Liver (tissue), 9 donors: ENCODE measurements around the gene MARCHF3. TPM values are rescaled to one million over a fixed set of nuclear protein-coding genes. Genes with fewer than 3 reads are reported as not detected.

Experiments used
- DNase-seq: peaks from one replicate; pipeline ENCODE4 v3.0.0-alpha.2; 2017; ENCODE audit warnings: low spot score
- H3K27ac ChIP-seq, 2 donors: one replicate each; pipeline ENCODE4 v1.7.0; 2013; ENCODE audit warnings: inconsistent platforms in 2 of 2, low read length in 2 of 2, control low read depth in 1 of 2, low read depth in 1 of 2, mild to moderate bottlenecking in 1 of 2
- H3K27me3 ChIP-seq, 4 donors: one replicate each; pipeline versions ENCODE4 v1.6.1 to v1.7.0; 2013; ENCODE audit warnings: low read length in 3 of 4, inconsistent platforms in 1 of 4, mild to moderate bottlenecking in 1 of 4, moderate library complexity in 1 of 4; ENCODE audit not compliant: control insufficient read depth in 4 of 4, insufficient read depth in 4 of 4
- H3K36me3 ChIP-seq, 4 donors: one replicate each; pipeline versions ENCODE4 v1.6.1 to v1.7.0; 2013; ENCODE audit warnings: low read length in 3 of 4, mild to moderate bottlenecking in 3 of 4, low read depth in 1 of 4, moderate library complexity in 1 of 4; ENCODE audit not compliant: control insufficient read depth in 4 of 4, insufficient read depth in 3 of 4
- H3K4me1 ChIP-seq, 4 donors: one replicate each; pipeline versions ENCODE4 v1.6.1 to v1.7.0; 2013; ENCODE audit warnings: low read length in 3 of 4, mild to moderate bottlenecking in 3 of 4, moderate library complexity in 1 of 4; ENCODE audit not compliant: control insufficient read depth in 4 of 4, insufficient read depth in 4 of 4
- H3K4me3 ChIP-seq, 3 donors: one replicate each; pipeline versions ENCODE4 v1.6.1 to v1.7.0; 2013; ENCODE audit warnings: low read length in 3 of 3, control low read depth in 1 of 3, low read depth in 1 of 3, mild to moderate bottlenecking in 1 of 3
- H3K9ac ChIP-seq, 2 donors: one replicate each; pipeline ENCODE4 v1.7.0; 2013; ENCODE audit warnings: low read length in 2 of 2, mild to moderate bottlenecking in 2 of 2, moderate library complexity in 2 of 2, control low read depth in 1 of 2, low read depth in 1 of 2
- H3K9me3 ChIP-seq, 4 donors: one replicate each; pipeline versions ENCODE4 v1.6.1 to v1.7.0; 2013; ENCODE audit warnings: low read length in 3 of 4; ENCODE audit not compliant: control insufficient read depth in 4 of 4
- EGR1 ChIP-seq, 2 donors: IDR thresholded peaks; 2 replicates each; pipeline ENCODE4 v1.6.1; 2016 to 2018; ENCODE audit warnings: antibody characterized with exemption in 2 of 2, low read depth in 2 of 2
- FOXA1 ChIP-seq: IDR thresholded peaks from 2 replicates; pipeline ENCODE4 v1.6.1; 2016; ENCODE audit warnings: antibody characterized with exemption
- FOXA2 ChIP-seq: IDR thresholded peaks from 2 replicates; pipeline ENCODE4 v1.6.1; 2016; ENCODE audit warnings: antibody characterized with exemption
- GABPA ChIP-seq, 2 donors: IDR thresholded peaks in 1 of 2; conservative IDR thresholded peaks in 1 of 2; 2 replicates each; pipeline ENCODE4 v1.6.1; 2016; ENCODE audit warnings: antibody characterized with exemption in 2 of 2, mild to moderate bottlenecking in 1 of 2, moderate library complexity in 1 of 2
- HNF4A ChIP-seq, 2 donors: conservative IDR thresholded peaks; 2 replicates each; pipeline ENCODE4 v1.6.1; 2016; ENCODE audit warnings: antibody characterized with exemption in 2 of 2, mild to moderate bottlenecking in 2 of 2
- HNF4G ChIP-seq: IDR thresholded peaks from 2 replicates; pipeline ENCODE4 v1.6.1; 2016; ENCODE audit warnings: antibody characterized with exemption
- JUND ChIP-seq, 2 donors: IDR thresholded peaks; 2 replicates each; pipeline ENCODE4 v1.6.1; 2016; ENCODE audit warnings: antibody characterized with exemption in 2 of 2
- NR2F2 ChIP-seq: IDR thresholded peaks from 2 replicates; pipeline ENCODE4 v1.6.1; 2016; ENCODE audit warnings: antibody characterized with exemption
- RAD21 ChIP-seq, 2 donors: IDR thresholded peaks; 2 replicates each; pipeline ENCODE4 v1.6.1; 2016; ENCODE audit warnings: antibody characterized with exemption in 2 of 2, mild to moderate bottlenecking in 2 of 2
- RXRA ChIP-seq, 2 donors: IDR thresholded peaks; 2 replicates each; pipeline ENCODE4 v1.6.1; 2017 to 2018; ENCODE audit warnings: antibody characterized with exemption in 2 of 2, mild to moderate bottlenecking in 1 of 2
- SP1 ChIP-seq: IDR thresholded peaks from 2 replicates; pipeline ENCODE4 v1.6.1; 2018; ENCODE audit warnings: antibody characterized with exemption, mild to moderate bottlenecking
- TAF1 ChIP-seq: conservative IDR thresholded peaks from 2 replicates; pipeline ENCODE4 v1.6.1; 2016; ENCODE audit warnings: antibody characterized with exemption, mild to moderate bottlenecking
- YY1 ChIP-seq: IDR thresholded peaks from 2 replicates; pipeline ENCODE4 v1.6.1; 2016; ENCODE audit warnings: antibody characterized with exemption, mild to moderate bottlenecking
- WGBS: extraction: QIAGEN DNeasy Blood & Tissue Kit; methylation state at CpG from one replicate; pipeline ENCODE4 v1.1.7; 2013; 5-methylcytosine and 5-hydroxymethylcytosine counted together
- polyA plus RNA-seq, 2 donors: library from polyadenylated mRNA; stranded (reverse) in 1 of 2; unstranded in 1 of 2; fragments of 200-250 nt in 1 of 2; fragments of >200 nt in 1 of 2; fragmentation: Nextera tagmentation in 1 of 2; extraction: Ambion mirVana in 1 of 2; gene quantifications; one replicate each; pipeline versions ENCODE4 v1.2.1 to v1.2.3, GENCODE V29; 2013 to 2015
- total RNA-seq, 2 donors: library from RNA; depleted of rRNA; stranded (reverse); fragments of >200 nt; gene quantifications; one replicate each; pipeline ENCODE4 v1.2.3, GENCODE V29; 2014
- TF ChIP-seq, protein P1 (sequence below): IDR thresholded peaks from 2 replicates; pipeline ENCODE4 v1.6.1; 2016; ENCODE audit warnings: antibody characterized with exemption
- TF ChIP-seq, protein P2 (sequence below): IDR thresholded peaks from 2 replicates; pipeline ENCODE4 v1.6.1; 2016; ENCODE audit warnings: antibody characterized with exemption
- TF ChIP-seq, protein P3 (sequence below): IDR thresholded peaks from 2 replicates; pipeline ENCODE4 v1.6.1; 2016; ENCODE audit warnings: antibody characterized with exemption
- TF ChIP-seq, protein P4 (sequence below): fragments of 150-350 bp; IDR thresholded peaks from 2 replicates; pipeline ENCODE4 v1.5.1; 2017; ENCODE audit warnings: improper control_type of control experiment, low read depth, low read length; ENCODE audit not compliant: missing input control
- TF ChIP-seq, protein P5 (sequence below): IDR thresholded peaks from 2 replicates; pipeline ENCODE4 v1.6.1; 2016; ENCODE audit warnings: antibody characterized with exemption, mild to moderate bottlenecking
- donor health status: healthy.
- donor health status: healthy.
- donor health status: healthy.
- donor health status: healthy.
- donor health status: healthy.

The MARCHF3 gene
- total and polyA plus RNA-seq, 4 donors: 0.93 to 51.0 (median 1.4) TPM

DNA sequence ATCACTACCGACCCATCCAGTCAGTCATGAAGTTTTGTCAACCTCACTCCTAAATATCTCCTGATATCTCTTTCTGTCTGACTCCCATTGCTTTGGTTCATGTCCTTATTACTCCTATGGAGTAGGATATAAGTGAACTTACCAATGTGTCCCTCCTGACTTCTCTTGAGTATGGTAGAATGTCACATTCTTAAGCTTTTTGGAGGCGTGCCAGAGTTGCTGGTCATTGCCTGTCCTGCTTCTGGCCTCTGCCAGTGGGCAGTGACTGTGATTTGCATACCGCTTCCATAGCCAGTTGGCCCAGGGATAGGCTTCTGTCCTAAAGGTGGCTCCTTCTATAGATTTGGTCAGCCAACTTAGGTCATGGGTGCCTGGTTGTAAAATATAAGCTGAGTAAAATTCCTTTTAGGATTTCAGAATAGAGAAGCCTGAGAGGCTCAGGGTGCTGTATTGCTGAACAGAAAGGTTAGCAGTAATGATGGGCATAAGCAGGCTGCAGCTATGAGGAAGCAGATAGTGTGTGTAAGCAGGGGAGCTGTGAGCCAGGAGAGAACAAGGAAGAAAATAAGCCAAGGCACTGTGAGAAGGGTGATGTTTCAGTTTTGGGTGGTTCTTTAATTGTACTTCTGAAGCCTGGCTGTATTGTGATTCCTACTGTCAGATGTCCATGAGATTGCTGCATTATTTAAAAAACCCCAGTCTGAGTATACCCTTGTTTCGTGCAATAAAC is 16.1 kb upstream of the MARCHF3 start (continued):
- TF ChIP-seq, protein P1, sequence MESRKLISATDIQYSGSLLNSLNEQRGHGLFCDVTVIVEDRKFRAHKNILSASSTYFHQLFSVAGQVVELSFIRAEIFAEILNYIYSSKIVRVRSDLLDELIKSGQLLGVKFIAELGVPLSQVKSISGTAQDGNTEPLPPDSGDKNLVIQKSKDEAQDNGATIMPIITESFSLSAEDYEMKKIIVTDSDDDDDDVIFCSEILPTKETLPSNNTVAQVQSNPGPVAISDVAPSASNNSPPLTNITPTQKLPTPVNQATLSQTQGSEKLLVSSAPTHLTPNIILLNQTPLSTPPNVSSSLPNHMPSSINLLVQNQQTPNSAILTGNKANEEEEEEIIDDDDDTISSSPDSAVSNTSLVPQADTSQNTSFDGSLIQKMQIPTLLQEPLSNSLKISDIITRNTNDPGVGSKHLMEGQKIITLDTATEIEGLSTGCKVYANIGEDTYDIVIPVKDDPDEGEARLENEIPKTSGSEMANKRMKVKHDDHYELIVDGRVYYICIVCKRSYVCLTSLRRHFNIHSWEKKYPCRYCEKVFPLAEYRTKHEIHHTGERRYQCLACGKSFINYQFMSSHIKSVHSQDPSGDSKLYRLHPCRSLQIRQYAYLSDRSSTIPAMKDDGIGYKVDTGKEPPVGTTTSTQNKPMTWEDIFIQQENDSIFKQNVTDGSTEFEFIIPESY: no peak
- TF ChIP-seq HNF4G: no peak

DNA sequence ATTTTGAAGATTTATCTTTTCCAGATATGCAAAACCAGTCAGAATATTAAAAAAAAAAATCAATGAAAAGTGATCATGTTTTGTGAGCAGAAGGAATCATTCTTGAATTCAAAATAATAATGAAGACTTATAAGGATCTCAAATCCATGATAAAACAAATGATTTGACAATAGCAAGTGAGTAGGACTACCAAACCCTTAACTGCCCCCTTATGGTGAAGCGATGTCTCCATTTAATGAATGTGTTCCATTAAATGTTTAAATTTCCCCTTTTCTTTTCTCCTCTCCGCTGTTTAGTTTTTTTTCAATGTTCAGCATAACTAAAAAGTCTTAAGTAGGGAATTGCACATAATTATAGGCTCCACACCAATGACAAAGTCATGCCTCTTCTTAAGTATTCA is 12.2 kb upstream of the MARCHF3 start:
- H3K36me3 ChIP-seq: no peaks in the 10 kb centered on the region
- TF ChIP-seq SP1 (no peak), RXRA (IDR thresholded peaks at IDR 0.05) (no peak), HNF4G (no peak), JUND (IDR thresholded peaks at IDR 0.05) (no peak), GABPA (IDR thresholded peaks at IDR 0.05 in 1 of 2, conservative IDR thresholded peaks at IDR 0.05 in 1 of 2) (no peak), RAD21 (IDR thresholded peaks at IDR 0.05) (peak in 1 of 2 donors; percentile 16), YY1 (no peak)
- TF ChIP-seq, protein P2, sequence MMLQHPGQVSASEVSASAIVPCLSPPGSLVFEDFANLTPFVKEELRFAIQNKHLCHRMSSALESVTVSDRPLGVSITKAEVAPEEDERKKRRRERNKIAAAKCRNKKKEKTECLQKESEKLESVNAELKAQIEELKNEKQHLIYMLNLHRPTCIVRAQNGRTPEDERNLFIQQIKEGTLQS: no peak
- TF ChIP-seq, protein P3, sequence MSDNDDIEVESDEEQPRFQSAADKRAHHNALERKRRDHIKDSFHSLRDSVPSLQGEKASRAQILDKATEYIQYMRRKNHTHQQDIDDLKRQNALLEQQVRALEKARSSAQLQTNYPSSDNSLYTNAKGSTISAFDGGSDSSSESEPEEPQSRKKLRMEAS: no peak
- 98% methylated on average over 2 of the region's 2 CpGs for WGBS
- H3K4me1 ChIP-seq: no peaks in the 10 kb centered on the region
- DNase-seq: no peak
- no peak overlapping the region for H3K9ac ChIP-seq
- no peak overlapping the region for H3K4me3 ChIP-seq
- H3K27me3 ChIP-seq: no peaks in the 10 kb centered on the region
- H3K27ac ChIP-seq: no peak overlapping the region
- H3K9me3 ChIP-seq: no peaks in the 10 kb centered on the region

DNA sequence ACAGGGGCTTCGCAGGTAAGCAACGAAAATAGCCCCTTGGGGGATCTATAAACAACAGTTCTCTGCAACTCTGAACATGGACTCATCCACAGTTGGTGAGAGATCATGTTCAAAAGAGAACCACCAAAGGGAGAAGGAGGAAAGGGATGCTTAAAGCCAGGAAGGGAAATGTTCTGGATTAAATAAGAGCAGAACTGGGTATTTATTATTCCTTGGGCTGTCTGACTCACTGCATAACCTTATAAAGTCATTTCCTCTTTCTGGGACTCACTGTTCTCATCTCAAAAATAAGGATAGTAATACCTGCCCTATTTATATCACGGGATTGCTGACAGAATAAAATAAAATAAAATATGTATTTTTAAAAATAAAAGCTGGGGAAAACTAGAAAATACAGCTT is 11.2 kb upstream of the MARCHF3 start:
- Histone ChIP-seq H3K9ac (no peak overlapping the region), H3K27me3 (no peaks in the 10 kb centered on the region), H3K36me3 (no peaks in the 10 kb centered on the region), H3K9me3 (no peaks in the 10 kb centered on the region), H3K4me3 (no peak overlapping the region), H3K4me1 (no peaks in the 10 kb centered on the region), H3K27ac (no peak overlapping the region)
- TF ChIP-seq HNF4G (no peak), NR2F2 (no peak), RXRA (IDR thresholded peaks at IDR 0.05) (no peak), GABPA (IDR thresholded peaks at IDR 0.05 in 1 of 2, conservative IDR thresholded peaks at IDR 0.05 in 1 of 2) (no peak), YY1 (no peak), RAD21 (IDR thresholded peaks at IDR 0.05) (no peak), HNF4A (conservative IDR thresholded peaks at IDR 0.05) (no peak), EGR1 (IDR thresholded peaks at IDR 0.05; ENCODE audit: low read depth in 2 of 2) (no peak), JUND (IDR thresholded peaks at IDR 0.05) (no peak), FOXA2 (no peak), FOXA1 (no peak), SP1 (no peak), TAF1 (no peak)
- TF ChIP-seq, protein P4, sequence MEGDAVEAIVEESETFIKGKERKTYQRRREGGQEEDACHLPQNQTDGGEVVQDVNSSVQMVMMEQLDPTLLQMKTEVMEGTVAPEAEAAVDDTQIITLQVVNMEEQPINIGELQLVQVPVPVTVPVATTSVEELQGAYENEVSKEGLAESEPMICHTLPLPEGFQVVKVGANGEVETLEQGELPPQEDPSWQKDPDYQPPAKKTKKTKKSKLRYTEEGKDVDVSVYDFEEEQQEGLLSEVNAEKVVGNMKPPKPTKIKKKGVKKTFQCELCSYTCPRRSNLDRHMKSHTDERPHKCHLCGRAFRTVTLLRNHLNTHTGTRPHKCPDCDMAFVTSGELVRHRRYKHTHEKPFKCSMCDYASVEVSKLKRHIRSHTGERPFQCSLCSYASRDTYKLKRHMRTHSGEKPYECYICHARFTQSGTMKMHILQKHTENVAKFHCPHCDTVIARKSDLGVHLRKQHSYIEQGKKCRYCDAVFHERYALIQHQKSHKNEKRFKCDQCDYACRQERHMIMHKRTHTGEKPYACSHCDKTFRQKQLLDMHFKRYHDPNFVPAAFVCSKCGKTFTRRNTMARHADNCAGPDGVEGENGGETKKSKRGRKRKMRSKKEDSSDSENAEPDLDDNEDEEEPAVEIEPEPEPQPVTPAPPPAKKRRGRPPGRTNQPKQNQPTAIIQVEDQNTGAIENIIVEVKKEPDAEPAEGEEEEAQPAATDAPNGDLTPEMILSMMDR: no peak
- TF ChIP-seq, protein P5, sequence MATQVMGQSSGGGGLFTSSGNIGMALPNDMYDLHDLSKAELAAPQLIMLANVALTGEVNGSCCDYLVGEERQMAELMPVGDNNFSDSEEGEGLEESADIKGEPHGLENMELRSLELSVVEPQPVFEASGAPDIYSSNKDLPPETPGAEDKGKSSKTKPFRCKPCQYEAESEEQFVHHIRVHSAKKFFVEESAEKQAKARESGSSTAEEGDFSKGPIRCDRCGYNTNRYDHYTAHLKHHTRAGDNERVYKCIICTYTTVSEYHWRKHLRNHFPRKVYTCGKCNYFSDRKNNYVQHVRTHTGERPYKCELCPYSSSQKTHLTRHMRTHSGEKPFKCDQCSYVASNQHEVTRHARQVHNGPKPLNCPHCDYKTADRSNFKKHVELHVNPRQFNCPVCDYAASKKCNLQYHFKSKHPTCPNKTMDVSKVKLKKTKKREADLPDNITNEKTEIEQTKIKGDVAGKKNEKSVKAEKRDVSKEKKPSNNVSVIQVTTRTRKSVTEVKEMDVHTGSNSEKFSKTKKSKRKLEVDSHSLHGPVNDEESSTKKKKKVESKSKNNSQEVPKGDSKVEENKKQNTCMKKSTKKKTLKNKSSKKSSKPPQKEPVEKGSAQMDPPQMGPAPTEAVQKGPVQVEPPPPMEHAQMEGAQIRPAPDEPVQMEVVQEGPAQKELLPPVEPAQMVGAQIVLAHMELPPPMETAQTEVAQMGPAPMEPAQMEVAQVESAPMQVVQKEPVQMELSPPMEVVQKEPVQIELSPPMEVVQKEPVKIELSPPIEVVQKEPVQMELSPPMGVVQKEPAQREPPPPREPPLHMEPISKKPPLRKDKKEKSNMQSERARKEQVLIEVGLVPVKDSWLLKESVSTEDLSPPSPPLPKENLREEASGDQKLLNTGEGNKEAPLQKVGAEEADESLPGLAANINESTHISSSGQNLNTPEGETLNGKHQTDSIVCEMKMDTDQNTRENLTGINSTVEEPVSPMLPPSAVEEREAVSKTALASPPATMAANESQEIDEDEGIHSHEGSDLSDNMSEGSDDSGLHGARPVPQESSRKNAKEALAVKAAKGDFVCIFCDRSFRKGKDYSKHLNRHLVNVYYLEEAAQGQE: no peak
- TF ChIP-seq, protein P1: no peak
- TF ChIP-seq, protein P2: no peak
- TF ChIP-seq, protein P3: no peak
- no peak for DNase-seq
- WGBS: 74% methylated on average over 3 of the region's 3 CpGs
